ENCODE results near the gene GJA3. TPM values are rescaled to one million over a fixed set of nuclear protein-coding genes. Genes with fewer than 3 reads are reported as not detected.
"Not testable (repeated sequence)": the region's sequence is repeated elsewhere in the genome, so short reads cannot be mapped to it uniquely, and the experiment has no call there.

Gene GJA3
- total RNA-seq, 2 donors from 2014 or later, result 0.59 to 5.2 TPM

DNA sequence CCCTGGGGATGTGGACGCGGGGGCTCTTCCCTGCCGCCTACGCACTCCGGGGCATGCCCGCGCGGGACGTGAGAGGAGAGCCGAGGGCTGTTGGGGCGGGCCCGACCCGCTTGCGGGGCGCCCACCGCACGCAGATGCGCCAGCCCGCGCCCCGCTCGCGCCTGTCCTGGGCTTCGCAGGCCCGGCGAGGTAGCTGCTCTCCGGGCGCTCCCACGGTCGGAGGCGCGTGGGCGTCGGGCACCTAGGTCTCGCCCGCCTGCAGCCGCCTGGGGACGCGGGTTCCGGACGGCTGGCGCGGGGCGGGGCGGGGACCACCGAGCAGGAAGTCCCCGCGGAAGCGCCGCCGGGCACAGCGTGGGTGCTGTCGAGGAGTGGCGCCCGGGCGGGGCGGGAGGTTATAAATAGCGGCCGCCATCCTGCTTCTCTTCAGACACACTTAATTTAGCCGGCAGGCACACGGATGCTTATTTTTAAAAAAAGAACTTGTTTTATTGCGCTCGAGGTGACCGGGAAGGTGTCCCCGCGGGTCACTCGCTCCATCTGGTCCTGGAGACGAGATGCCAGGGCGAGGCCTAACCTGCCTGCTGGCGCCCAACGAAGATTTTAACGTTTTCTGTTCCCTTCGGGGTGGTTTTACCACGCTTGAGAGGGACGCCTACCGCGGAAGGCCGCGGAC lies 561 bp upstream of the GJA3 start:
- intact Hi-C loops (cut with DNase I), result loop anchor here (5.0 to 10.0 kb wide), 2 partner anchors 34 to 177 kb away; no protein-coding TSS in a partner anchor
- Histone ChIP-seq H3K9me3 (no peaks in the 10 kb centered on the region), H3K4me1 (replicated peaks) (no peaks in the 10 kb centered on the region), H3K36me3 (no peaks in the 10 kb centered on the region), H3K27ac (no peak overlapping the region), H3K4me3 (peak overlapping the region; percentile 11 to 33), H3K27me3 (replicated peaks; ENCODE audit: insufficient read depth) (peaks cover 10% of the 10 kb centered on the region)
- TF ChIP-seq, protein P1, sequence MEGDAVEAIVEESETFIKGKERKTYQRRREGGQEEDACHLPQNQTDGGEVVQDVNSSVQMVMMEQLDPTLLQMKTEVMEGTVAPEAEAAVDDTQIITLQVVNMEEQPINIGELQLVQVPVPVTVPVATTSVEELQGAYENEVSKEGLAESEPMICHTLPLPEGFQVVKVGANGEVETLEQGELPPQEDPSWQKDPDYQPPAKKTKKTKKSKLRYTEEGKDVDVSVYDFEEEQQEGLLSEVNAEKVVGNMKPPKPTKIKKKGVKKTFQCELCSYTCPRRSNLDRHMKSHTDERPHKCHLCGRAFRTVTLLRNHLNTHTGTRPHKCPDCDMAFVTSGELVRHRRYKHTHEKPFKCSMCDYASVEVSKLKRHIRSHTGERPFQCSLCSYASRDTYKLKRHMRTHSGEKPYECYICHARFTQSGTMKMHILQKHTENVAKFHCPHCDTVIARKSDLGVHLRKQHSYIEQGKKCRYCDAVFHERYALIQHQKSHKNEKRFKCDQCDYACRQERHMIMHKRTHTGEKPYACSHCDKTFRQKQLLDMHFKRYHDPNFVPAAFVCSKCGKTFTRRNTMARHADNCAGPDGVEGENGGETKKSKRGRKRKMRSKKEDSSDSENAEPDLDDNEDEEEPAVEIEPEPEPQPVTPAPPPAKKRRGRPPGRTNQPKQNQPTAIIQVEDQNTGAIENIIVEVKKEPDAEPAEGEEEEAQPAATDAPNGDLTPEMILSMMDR (IDR thresholded peaks at IDR 0.05), result no peak
- TF ChIP-seq POLR2AphosphoS5 (IDR thresholded peaks at IDR 0.05) (no peak), POLR2A (IDR thresholded peaks at IDR 0.05) (no peak)
- 10% methylated on average over 73 of the region's 79 CpGs for WGBS
- no peak for DNase-seq (ENCODE audit: low spot score)

DNA sequence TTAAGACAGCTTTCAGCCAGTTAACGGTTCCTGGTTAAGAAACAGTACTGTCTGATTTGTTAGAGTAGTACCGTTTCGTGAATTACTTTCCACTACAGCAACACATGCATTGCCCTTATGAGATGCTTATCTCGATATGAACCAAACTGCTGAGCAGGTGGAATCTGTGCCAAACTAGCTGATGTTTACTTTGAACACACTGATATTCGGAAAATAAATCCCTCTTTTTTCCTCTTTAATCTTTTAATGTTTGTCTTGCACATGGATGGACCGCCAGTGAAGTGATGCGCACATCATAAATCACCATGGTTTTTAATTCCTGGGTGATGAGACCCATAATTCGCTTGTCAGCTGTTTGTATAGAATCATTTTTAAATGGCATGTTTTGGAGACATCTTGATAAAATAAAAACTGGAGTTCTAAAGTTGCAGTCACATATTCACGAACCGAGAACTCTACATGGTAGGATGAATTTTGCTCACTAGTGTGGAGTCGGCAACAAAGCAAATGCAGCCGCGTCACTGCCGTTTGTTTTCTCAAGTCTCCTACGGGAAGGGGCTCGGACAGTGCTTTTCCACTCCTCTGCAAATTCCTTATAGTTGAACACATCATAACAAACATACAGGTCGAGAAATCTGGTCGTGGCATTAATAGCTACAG lies 1.1 kb downstream of the GJA3 start:
- Histone ChIP-seq H3K4me3 (no peak overlapping the region), H3K4me1 (replicated peaks) (no peaks in the 10 kb centered on the region), H3K9me3 (no peaks in the 10 kb centered on the region), H3K27me3 (replicated peaks; ENCODE audit: insufficient read depth) (peaks cover 10% of the 10 kb centered on the region), H3K36me3 (no peaks in the 10 kb centered on the region), H3K27ac (no peak overlapping the region)
- intact Hi-C loops (cut with DNase I), result loop anchor here (5.0 to 10.0 kb wide), 2 partner anchors 32 to 175 kb away; no protein-coding TSS in a partner anchor
- 20% methylated on average over 18 of the region's 18 CpGs for WGBS
- DNase-seq (ENCODE audit: low spot score), result no peak
- TF ChIP-seq, protein P1 (IDR thresholded peaks at IDR 0.05), result no peak
- no peak for TF ChIP-seq POLR2A (IDR thresholded peaks at IDR 0.05)
- no peak for TF ChIP-seq POLR2AphosphoS5 (IDR thresholded peaks at IDR 0.05)

GRCh38 chr13:20157151-20157796 lies 3.6 kb downstream of the GJA3 start:
- intact Hi-C loops (cut with DNase I), result no loop called here
- TF ChIP-seq, protein P1 (IDR thresholded peaks at IDR 0.05), result no peak
- no peak for TF ChIP-seq POLR2AphosphoS5 (IDR thresholded peaks at IDR 0.05)
- TF ChIP-seq POLR2A (IDR thresholded peaks at IDR 0.05), result no peak
- Histone ChIP-seq H3K27me3 (replicated peaks; ENCODE audit: insufficient read depth) (peaks cover 10% of the 10 kb centered on the region), H3K36me3 (no peaks in the 10 kb centered on the region), H3K9me3 (no peaks in the 10 kb centered on the region), H3K27ac (no peak overlapping the region), H3K4me3 (no peak overlapping the region), H3K4me1 (replicated peaks) (no peaks in the 10 kb centered on the region)
- 38% methylated on average over 3 of the region's 3 CpGs for WGBS
- DNase-seq (ENCODE audit: low spot score), result no peak

- Histone ChIP-seq H3K9me3 (no peaks in the 10 kb centered on the region), H3K4me1 (replicated peaks) (no peaks in the 10 kb centered on the region), H3K4me3 (no peak overlapping the region), H3K36me3 (no peaks in the 10 kb centered on the region), H3K27me3 (replicated peaks; ENCODE audit: insufficient read depth) (peaks cover 10% of the 10 kb centered on the region), H3K27ac (no peak overlapping the region)
- DNase-seq (ENCODE audit: low spot score), result no peak
- intact Hi-C loops (cut with DNase I), result no loop called here
- 48% methylated on average over 2 of the region's 2 CpGs for WGBS
- TF ChIP-seq, protein P1 (IDR thresholded peaks at IDR 0.05), result no peak
- TF ChIP-seq POLR2A (IDR thresholded peaks at IDR 0.05) (no peak), POLR2AphosphoS5 (IDR thresholded peaks at IDR 0.05) (no peak)
These were observed 4.2 kb downstream of the GJA3 start for GRCh38 chr13:20156702-20157101.

- H3K36me3 ChIP-seq; H3K27ac ChIP-seq; DNase-seq (ENCODE audit: low spot score); H3K27me3 ChIP-seq (replicated peaks; ENCODE audit: insufficient read depth); H3K4me3 ChIP-seq; H3K9me3 ChIP-seq; H3K4me1 ChIP-seq (replicated peaks); intact Hi-C loops (cut with DNase I): not testable (repeated sequence)
- 96% methylated on average over 2 of the region's 2 CpGs for whole genome bisulfite sequencing
These were observed 7.6 kb downstream of the GJA3 start for GRCh38 chr13:20153290-20153689.
